H1 (cell line): Measurements from ENCODE around the gene NPAS4. TPM values are rescaled to one million over a fixed set of nuclear protein-coding genes. Genes with fewer than 3 reads are reported as not detected.

ENCODE experiments used
- JUN ChIP-seq: IDR thresholded peaks from 2 replicates; pipeline ENCODE4 v1.6.1; 2011; ENCODE audit warnings: low read depth, mild to moderate bottlenecking, improper control_type of control experiment, low read length
- RBBP5 ChIP-seq: IDR thresholded peaks from 2 replicates; pipeline ENCODE4 v1.7.1; 2012; ENCODE audit warnings: low read depth, mild to moderate bottlenecking, inconsistent platforms, low read length, moderate library complexity, borderline replicate concordance
- polyA plus RNA-seq, 7 experiments: library from polyadenylated mRNA; depleted of rRNA in 3 of 7; stranded (reverse) in 5 of 7; unstranded in 2 of 7; fragments of >200 nt in 5 of 7; fragments of 200-250 nt in 2 of 7; gene quantifications; 1 replicate in 5 of 7; 2 replicates in 1 of 7; 4 replicates in 1 of 7; pipeline versions ENCODE4 v1.2.1 to v1.2.3, GENCODE V29; 2011 to 2013; ENCODE audit warnings: missing spikeins in 2 of 7, mixed read lengths in 2 of 7
- total RNA-seq: library from RNA; stranded (reverse); fragmentation: NEBNext Ultra II Directional; extraction: Animal tissue kit (Norgen Biotek cat#: 25700); gene quantifications from 2 replicates; pipeline ENCODE4 v1.2.1, GENCODE V29; 2021

Gene NPAS4
- total and polyA plus RNA-seq, 2 of the 8 experiments (the other 6 are each of a cell fraction or from before 2014, with no cell fraction given), result 0.73 to 0.99 TPM

- no peak for TF ChIP-seq RBBP5
- TF ChIP-seq JUN, result no peak
Measured at GRCh38 chr11:66407651-66408050, 13.2 kb upstream of the NPAS4 start (continued).
